ENCODE measurements around the gene CCDC184. TPM values are rescaled to one million over a fixed set of nuclear protein-coding genes. Genes with fewer than 3 reads are reported as not detected.
"Not testable (repeated sequence)": the region's sequence is repeated elsewhere in the genome, so short reads cannot be mapped to it uniquely, and the experiment has no call there.

The CCDC184 gene
- total RNA-seq, 1 donor from 2014 or later, result 0.61 TPM

DNA sequence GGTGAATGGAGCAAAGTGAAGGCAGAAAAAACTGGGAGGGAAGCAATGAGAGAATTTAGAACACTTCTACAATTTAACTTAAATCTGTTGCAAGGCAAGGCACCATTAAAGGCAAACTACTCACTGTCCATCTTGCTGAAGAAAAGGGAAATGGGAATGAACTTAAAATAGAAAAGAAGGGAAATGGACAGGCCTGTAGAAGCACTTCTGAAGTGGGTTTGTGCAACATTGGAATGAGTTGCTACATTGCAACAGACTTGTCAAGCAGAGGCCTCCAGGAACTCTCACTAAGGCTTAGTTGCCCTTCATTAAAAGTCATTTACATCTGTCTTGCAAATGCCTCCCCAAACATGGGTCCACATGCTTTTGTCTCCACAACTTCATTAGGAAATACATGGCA is 33.3 kb downstream of the CCDC184 start:
- no peaks in the 10 kb centered on the region for H3K9me3 ChIP-seq
- TF ChIP-seq, protein P1, sequence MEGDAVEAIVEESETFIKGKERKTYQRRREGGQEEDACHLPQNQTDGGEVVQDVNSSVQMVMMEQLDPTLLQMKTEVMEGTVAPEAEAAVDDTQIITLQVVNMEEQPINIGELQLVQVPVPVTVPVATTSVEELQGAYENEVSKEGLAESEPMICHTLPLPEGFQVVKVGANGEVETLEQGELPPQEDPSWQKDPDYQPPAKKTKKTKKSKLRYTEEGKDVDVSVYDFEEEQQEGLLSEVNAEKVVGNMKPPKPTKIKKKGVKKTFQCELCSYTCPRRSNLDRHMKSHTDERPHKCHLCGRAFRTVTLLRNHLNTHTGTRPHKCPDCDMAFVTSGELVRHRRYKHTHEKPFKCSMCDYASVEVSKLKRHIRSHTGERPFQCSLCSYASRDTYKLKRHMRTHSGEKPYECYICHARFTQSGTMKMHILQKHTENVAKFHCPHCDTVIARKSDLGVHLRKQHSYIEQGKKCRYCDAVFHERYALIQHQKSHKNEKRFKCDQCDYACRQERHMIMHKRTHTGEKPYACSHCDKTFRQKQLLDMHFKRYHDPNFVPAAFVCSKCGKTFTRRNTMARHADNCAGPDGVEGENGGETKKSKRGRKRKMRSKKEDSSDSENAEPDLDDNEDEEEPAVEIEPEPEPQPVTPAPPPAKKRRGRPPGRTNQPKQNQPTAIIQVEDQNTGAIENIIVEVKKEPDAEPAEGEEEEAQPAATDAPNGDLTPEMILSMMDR (IDR thresholded peaks at IDR 0.05), result no peak
- DNase-seq, result no peak
- no peak overlapping the region for H3K4me3 ChIP-seq
- H3K36me3 ChIP-seq, result no peaks in the 10 kb centered on the region
- H3K27me3 ChIP-seq, result peaks cover 5% of the 10 kb centered on the region
- H3K27ac ChIP-seq, result no peak overlapping the region
- H3K4me1 ChIP-seq, result no peaks in the 10 kb centered on the region
- intact Hi-C loops (cut with DNase I), result no loop called here
- peak; percentile 81 for ATAC-seq

DNA sequence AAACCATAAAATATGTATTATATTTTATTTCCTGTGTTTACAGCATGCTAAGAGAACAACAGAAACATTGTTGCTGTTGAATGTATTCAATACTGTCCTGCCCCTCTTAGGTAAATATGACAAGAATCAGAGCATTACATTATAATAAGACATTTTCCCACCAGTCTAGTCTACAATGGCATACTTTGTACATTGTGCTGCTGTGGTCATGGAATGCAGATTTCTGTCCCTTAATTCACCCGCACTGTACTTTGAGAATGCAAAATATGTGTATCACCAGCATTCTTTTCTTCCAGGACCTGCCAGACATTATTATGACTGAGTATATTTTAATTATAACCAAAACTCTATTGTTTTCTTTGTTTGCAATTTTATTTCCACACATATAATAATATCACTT is 36.2 kb downstream of the CCDC184 start:
- ATAC-seq, result no peak
- H3K4me3 ChIP-seq, result no peak overlapping the region
- no peaks in the 10 kb centered on the region for H3K9me3 ChIP-seq
- TF ChIP-seq, protein P1 (IDR thresholded peaks at IDR 0.05), result no peak
- H3K27me3 ChIP-seq, result peaks cover 5% of the 10 kb centered on the region
- intact Hi-C loops (cut with DNase I), result no loop called here
- no peak for DNase-seq
- H3K27ac ChIP-seq, result no peak overlapping the region
- no peaks in the 10 kb centered on the region for H3K4me1 ChIP-seq
- no peaks in the 10 kb centered on the region for H3K36me3 ChIP-seq

DNA sequence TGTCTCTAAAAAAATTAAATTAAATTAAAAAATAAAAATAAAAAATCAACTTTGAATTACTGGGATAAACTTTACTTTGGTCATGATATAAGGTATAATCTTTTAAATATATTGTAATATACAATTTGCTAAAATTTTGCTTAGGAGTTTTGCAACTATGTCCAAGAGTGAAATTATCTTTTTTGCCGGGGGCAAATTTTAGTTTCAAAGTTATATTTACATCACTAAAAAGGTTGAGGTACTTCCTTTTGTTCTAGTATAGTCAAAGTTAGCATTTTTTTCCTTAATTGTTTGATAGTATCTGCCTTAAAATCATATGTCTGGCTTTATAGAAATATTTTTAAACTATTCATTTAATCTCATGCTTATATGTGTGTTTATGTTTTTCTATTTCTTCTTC is 37.3 kb downstream of the CCDC184 start:
- TF ChIP-seq, protein P1 (IDR thresholded peaks at IDR 0.05), result no peak
- no peaks in the 10 kb centered on the region for H3K4me1 ChIP-seq
- H3K27me3 ChIP-seq, result peaks cover 5% of the 10 kb centered on the region
- ATAC-seq, result no peak
- intact Hi-C loops (cut with DNase I), result no loop called here
- H3K36me3 ChIP-seq, result no peaks in the 10 kb centered on the region
- no peak overlapping the region for H3K27ac ChIP-seq
- H3K9me3 ChIP-seq, result no peaks in the 10 kb centered on the region
- no peak overlapping the region for H3K4me3 ChIP-seq
- DNase-seq, result no peak

DNA sequence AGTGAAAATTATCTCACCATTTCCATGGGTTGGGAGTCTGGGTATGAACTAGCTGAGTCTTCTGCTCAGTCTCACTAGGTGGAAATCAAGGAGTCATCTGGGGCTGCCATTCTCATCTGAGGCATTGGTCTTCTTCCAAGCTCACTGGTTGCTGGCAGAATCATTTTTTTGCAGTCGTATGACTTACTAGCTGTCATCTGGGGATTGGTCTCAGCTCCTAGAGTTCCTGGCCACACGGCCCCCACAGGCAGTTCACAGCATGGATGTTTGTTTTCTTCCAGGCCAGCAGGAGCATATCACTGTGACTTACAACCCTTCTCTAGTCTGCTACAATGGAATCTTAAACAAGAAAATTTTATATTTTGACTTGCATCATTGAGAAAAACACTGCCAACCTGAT is 38.2 kb downstream of the CCDC184 start:
- TF ChIP-seq, protein P1 (IDR thresholded peaks at IDR 0.05), result no peak
- Histone ChIP-seq H3K4me1 (no peaks in the 10 kb centered on the region), H3K36me3 (no peaks in the 10 kb centered on the region), H3K4me3 (no peak overlapping the region), H3K27ac (no peak overlapping the region), H3K27me3 (peaks cover 3% of the 10 kb centered on the region), H3K9me3 (no peaks in the 10 kb centered on the region)
- intact Hi-C loops (cut with DNase I), result no loop called here
- no peak for ATAC-seq
- no peak for DNase-seq

DNA sequence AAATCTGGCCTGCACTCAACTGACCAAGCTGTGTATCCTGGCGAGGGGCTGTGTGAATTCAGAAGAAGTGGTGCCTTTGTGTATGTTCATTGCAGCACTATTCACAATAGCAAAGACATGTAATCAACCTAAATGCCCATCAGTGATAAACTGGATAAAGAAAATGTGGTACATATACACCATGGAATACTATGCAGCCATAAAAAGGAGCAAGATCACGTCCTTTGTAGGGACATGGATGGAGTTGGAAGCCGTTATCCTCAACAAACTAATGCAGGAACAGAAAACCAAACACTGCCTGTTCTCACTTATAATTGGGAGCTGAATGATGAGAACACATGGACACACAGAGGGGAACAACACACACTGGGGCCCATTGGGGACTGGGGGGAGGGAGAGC is 41.1 kb downstream of the CCDC184 start:
- ATAC-seq; H3K4me1 ChIP-seq; DNase-seq; H3K9me3 ChIP-seq; intact Hi-C loops (cut with DNase I); H3K27ac ChIP-seq; H3K4me3 ChIP-seq; H3K36me3 ChIP-seq; H3K27me3 ChIP-seq: not testable (repeated sequence)

DNA sequence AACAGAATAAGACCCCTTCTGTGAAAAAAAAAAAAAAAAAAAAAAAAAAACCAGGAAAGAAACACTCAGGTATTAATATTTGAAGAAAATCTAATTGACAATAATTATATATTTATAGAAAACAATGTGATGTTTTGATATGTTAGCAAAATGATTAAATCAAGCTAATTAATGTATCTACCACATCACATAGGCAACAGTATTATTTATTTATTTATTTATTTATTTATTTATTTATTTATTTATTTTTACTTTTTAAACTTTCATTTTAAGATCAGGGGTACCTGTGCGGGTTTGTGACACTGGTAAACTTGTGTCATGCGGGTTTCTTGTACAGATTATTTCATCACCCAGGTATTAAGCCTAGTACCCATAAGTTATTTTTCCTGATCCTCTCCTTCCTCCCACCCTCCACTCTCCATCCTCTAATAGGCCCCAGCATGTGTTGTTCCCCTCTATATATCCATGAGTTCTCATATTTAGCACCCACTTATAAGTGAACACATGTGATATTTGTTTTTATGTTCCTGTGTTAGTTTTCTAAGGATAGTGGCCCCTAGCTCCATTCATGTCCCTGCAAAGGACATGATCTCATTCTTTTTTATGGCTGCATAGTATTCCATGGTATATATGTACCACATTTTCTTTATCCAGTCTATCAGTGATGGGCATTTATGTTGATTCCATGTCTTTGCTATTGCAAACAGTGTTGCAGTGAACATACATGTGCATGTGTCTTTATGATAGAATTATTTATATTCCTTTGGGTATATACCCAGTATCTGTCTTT is 47.9 kb downstream of the CCDC184 start:
- intact Hi-C loops (cut with DNase I); H3K9me3 ChIP-seq; H3K36me3 ChIP-seq; H3K4me1 ChIP-seq; ATAC-seq; H3K27ac ChIP-seq; DNase-seq; H3K27me3 ChIP-seq; H3K4me3 ChIP-seq: not testable (repeated sequence)

Other genes starting within 250 kb of the CCDC184 start
- 45.4 TPM for gene TMEM106C, start 220.0 kb upstream of the CCDC184 start, total RNA-seq
- not detected for gene COL2A1, start 179.2 kb upstream of the CCDC184 start, total RNA-seq
- gene SENP1, start 77.6 kb upstream of the CCDC184 start, total RNA-seq, result 16.9 TPM
- 41.8 TPM for gene PFKM, start 64.3 kb upstream of the CCDC184 start, total RNA-seq
- gene ASB8, start 26.1 kb upstream of the CCDC184 start, total RNA-seq, result 34.5 TPM
- gene OR10AD1, start 19.6 kb downstream of the CCDC184 start, total RNA-seq, result not detected
- gene ZNF641, start 167.3 kb downstream of the CCDC184 start, total RNA-seq, result 30.9 TPM